Fibroblast of peridontal ligament (primary cell): ENCODE results near the gene SCAF4.
A peak's percentile ranks its signal among the peaks of the same experiment; 100 is the strongest.

Experiments
- DNase-seq: peaks from one replicate; pipeline ENCODE4 v3.0.0-alpha.2; 2010; ENCODE audit errors: extremely low read depth

SCAF4 gene

DNA sequence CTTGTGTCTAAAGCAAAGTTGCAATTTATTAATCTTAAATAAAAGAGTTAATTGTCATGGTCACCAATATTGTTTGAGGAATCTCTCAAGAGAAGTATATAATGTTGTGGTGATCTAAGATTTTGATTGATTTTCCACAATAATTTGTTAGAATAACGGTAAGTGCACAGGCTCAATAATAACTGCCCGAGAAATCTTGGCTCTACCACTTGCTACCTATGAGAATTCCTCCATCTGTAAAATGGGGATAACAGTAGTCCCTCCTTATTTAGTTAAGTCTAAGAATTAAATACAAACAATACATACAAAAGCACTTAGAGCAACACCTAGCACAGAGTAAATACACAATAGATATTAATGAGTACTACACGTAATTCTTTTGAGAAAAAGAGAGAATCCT is 18.8 kb downstream of the SCAF4 start:
- no peak for DNase-seq

DNA sequence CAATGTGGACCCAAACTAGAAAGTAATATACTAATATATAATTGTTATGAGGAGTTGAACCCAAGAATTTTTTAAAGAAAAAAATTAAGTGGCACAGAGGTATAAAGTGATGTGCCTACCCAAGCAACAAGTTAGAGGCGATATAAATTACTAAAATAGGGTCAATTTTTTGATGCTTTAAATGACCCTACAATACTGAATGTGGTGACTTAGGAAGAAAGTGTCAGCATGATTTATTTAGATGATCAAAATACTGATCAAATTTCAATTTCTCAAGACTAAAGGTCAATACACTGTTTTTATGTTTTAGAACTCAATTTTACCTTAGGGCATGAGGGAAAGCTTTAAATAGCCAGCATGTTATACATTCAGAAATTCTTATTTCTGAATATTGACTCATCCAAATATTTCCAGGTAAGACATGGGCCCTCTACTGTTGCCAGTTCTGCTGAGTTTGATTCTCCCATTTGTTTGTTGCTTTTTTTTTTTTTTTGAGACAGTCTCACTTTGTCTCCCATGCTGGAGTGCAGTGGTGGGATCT is 20.1 kb downstream of the SCAF4 start:
- DNase-seq, result no peak

DNA sequence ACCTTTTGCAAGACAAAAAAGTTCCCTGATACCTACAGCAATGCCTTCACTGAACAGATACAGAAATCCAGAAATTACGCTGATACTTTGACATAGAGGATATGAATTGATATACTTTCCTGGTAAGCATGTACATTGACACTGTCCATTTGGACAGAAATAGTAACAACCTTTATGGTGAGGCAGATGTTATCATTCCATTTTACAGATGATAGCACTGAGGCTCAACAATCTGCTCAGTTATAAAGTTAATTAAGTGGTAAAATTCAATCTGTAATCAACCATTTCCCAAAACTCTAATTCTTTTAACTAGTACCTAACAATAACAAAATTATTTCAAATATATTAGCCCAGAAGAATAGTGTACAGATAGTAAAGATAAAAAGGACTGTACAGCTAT is 20.6 kb downstream of the SCAF4 start:
- no peak for DNase-seq

DNA sequence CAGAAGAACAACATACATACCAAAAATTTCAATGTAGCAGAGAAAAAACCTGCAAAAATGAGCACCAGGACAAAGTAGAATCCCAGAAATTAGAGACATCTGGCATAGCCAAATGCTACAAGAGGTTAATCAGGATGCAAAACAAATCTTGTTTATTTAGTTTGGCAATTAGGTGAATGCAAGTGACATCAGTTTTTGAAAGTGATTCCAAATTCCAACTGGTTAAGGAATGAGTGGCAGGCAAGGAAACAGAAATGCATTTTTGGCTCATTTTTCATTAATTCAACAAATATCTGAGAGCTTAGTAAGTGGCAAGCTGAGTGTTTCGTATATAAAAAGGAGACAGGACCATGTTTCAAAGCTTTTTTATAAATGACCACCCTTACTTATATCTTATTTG is 21.3 kb downstream of the SCAF4 start:
- peak; percentile 91 for DNase-seq

DNA sequence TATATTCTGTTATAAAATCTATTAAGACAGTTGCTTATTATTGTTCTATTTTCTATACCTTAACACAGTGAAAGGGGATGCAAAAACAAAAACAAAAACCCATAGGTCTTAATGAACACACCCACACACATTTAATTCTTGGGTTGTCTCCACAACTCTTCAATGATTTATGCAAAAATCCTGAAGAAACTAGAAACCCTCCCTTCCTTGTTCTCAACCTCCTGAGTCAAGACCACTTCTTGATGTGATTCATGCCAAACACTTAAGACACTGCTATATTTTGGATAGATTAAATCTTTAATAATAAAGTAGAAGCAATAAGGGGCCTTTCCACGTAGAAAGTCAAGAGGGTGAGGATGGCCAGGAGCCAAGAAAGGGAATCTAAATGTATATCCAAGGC is 23.4 kb downstream of the SCAF4 start:
- DNase-seq, result no peak

DNA sequence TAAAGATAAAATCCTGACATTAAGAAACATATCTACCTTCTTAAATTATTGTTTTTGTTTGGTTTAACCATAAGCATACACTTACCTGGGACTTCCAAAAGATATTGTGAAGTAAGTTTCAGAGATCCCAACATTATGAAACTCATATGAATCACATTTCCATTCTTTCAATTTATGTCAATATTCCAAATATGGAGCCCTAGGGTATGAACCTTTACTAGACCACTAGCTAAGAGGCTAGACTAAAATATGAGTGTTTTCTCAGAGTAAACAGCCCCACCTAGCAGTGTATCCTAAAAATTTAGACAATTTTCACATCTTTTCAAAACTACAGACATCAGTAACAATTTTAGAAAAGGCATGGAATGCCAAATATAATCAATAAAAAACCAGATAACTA is 24.4 kb downstream of the SCAF4 start:
- no peak for DNase-seq

DNA sequence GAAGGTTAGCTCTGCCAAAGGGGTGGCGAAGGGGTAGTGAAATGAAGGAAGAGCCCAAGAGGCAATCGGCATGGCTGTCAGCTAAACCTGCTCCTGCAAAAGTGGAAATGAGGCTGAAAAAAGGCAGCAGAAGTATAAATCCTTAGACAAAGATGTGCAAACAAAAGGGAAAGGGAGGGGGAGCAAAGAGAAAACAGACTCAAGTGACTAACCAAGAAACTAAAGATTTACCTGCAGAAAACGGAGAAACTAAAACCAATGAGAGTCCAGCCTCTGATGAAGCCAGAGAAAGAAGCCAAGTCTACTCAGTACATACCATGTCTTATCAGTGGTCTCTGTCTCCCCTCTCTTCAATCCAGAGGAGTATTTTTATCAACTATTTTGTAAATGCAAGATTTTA is 25.4 kb downstream of the SCAF4 start:
- no peak for DNase-seq

DNA sequence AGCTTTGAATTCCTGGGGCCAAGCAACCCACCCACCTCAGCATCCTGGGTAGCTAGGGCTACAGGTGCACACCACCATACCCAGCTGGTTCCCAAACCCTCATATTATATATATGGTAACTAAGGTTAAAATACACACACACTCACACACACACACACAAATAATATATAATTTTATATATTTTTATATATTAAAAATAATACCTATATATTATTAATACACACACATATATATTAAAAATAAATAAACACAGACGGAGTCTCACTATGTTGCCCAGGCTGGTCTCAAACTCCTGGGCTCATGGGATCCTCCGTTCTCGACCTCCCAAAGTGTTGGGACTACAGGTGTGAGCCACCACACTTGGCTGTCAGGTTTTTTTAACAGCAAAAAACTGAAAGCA is 31.9 kb downstream of the SCAF4 start:
- DNase-seq, result no peak

DNA sequence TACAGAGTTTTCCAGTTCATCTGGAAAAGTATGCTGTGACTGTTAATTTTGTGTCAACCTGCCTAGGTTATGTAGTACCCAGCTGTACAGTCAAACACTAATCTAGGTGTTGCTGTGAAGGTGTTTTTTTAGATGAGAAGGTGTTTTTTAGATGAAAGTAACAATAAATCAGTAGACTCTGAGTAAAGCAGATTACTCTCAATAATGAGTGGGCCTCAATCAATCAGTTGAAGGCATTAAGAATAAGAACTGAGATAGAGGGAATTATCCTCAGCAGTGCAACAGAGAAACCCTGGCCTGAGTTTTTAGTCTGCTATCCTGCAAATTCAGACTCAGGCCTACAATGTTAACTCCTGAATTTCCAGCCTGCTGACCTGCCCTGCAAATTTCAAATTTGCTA is 33.5 kb downstream of the SCAF4 start:
- DNase-seq, result no peak

DNA sequence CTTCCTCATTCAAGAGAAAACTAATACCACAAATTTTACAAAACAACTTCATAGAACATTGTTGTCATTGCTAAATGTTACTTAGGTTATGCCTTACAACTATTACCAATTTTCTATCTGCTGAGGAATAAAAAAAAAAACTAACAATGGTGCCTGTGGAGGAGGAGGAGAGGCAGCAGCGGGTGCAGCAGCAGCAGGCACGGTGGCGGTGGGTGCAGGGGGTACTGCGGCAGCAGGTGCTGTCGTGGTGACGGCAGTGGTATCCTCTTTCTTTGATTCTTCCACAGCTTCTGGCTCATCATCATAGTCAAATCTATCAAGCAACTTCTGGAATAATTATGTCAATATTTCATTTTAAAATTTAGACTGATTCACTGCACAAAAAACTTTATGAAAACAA is 35.5 kb downstream of the SCAF4 start:
- no peak for DNase-seq

DNA sequence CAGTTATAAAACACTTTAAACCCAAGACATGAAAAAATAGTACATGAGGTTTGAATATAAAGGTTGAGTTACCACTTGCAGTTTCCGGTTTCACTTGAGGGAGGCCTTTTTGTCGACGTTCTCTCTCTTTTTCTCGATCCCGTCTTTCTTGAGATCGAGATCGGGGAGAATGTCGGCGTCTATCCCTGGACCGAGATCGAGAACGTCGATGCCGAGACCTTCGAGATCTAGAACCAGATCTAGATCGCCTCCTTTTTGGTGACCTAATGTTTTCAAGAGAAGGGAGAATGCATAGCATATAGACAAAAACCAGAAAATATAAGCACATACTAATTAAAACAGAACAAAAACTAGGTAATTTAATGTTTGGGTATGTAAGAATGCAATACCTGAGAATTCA is 38.7 kb downstream of the SCAF4 start:
- no peak for DNase-seq

DNA sequence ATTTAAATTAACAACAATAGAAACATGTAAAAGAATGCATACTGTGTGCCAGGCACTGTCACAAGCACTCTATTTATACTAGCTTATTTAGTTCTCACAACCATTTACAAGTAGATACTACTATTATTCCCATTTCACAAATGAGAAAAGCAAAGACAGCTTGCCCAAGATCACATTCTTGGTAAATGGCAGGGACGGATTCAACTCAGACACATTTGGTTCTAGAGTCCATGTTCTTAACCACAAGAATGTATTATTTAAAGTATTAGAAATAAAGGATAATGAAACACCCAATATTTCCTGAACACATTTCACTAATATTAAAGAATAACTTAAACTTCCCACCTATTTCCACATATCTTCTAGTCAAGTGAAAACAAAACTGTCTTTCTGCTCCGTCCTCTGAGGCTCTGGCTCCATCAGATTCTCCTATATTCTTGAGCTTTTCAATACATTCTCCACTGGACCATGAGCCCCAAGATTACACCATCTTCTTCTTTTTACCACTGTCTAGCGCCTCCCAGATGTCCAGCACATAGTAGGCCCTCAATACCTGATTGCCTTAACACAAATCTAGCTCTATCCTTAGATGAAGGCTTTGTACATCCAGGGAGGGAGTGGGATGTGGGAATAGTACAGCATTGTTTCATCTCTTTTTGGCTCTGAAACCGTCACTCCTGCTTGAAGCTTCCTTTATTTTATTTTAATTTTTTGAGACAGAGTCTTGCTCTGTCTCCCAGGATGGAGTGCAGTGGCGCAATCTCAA is 43.1 kb downstream of the SCAF4 start:
- no peak for DNase-seq

DNA sequence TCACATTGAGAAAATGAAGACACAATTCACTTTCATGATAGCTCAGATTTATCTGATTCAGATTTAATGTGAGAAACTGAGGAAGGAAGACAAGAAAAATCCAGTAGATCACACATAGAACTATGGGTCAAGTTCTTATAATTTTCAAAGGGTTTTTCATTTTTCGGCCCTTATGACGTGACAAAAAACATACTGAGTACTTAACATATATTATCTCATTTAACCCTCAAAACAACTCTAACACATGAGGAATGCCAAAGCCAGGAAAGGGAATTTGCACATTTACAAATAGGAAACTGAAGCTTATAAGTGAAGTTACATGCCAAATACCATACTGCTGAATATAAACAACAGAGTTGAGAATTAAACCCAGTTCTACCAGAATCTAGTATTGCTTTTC is 44.8 kb downstream of the SCAF4 start:
- DNase-seq, result no peak

DNA sequence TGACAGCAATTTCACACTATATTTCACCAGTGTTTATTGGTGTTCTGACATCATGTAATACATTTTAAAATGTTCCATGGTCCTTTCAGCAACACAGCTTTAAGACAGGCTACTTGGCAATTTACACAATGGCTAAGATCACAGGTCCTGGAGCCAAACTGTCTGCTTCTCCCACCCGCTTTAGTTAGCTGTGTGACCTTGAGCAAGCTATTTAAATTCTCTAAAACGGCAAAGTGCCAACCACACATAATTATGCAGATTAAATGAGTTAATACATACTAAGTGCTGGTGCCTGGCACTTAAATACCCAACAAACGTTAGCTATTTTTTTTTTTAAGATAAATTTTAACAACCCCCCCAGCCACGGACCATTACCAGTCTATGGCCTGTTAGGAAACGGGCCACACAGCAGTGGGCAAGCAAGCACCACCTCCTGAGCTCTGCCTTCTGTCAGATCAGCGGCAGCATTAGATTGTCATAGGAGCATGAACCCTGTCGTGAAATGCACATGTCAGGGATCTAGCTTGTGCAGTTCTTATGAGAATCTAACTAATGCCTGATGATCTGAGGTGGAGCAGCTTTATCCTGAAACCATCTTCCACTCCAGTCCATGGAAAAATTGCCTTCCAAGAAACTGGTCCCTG is 45.5 kb downstream of the SCAF4 start:
- DNase-seq, result no peak

DNA sequence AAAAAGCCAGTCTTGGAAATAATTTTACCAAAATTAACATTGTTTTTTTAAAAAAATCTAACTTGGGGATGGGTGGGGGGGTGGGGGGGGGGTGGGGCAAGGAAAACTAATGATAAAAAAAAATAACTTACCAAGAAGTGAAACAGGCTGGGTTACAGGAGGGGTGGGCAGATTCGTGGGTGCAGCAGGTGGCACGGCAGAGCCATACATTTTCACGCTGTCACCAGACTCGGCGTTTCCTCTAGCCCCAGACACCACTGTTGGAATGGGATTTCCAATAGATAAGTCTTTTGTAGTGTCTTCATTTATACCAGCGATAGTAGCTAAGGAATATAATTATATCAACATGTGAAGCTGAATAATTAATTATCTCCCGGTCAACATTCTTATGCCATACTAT is 47.0 kb downstream of the SCAF4 start:
- no peak for DNase-seq

DNA sequence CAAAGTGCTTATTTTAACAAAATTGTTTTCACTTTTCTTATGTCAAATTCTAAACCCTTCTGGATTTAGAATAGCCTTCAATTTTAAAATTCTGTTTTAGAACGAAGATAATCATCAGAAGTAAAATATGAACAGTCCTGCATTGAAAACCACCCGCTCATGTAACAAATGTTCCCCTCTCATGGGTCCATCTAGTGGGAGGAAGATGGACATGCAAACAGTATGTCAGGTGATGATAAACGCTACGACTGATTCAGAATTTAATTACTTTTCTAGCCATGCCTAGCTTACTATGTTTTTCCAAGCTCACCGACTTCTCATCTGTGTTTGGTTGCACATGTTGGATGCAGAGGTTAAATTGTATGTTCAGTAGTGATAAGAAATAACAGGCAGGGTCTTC is 48.9 kb downstream of the SCAF4 start:
- no peak for DNase-seq

DNA sequence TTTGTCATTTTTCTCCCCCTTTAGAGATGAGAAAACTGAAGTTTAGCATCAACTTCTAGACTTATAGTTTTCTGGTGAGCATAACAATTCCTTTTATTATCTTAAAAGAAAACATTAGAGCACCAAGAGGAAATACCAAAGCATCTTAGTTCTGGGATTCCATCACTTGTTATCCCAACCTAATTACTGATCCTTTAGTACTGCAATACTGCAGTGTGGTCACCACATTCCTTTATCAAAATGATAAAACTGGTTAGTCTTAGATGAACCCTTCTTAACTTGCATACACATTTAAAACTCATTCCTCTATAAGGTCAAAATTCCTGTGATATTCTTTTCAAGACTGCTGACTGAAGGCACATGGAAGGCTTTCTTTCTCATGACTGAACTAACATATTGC is 49.3 kb downstream of the SCAF4 start:
- DNase-seq, result no peak

DNA sequence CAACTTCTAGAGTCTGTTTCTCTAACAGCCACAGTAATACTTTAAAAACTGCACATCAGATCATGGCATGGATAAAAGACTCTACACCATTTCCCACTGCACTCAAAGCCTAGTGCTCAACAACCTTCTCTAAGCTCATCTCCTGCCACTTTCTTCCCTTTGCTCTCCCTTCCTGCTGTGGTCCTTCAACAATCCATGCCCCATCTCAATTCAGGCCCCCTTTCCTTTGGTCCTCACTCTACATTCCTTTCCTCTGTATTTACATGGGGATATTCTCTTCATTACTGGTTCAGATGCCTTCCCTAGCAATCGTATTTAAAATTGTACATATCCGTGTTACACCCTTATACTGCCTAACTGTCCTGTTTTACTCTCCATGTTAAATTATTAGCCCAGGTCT is 53.4 kb downstream of the SCAF4 start:
- DNase-seq, result no peak

DNA sequence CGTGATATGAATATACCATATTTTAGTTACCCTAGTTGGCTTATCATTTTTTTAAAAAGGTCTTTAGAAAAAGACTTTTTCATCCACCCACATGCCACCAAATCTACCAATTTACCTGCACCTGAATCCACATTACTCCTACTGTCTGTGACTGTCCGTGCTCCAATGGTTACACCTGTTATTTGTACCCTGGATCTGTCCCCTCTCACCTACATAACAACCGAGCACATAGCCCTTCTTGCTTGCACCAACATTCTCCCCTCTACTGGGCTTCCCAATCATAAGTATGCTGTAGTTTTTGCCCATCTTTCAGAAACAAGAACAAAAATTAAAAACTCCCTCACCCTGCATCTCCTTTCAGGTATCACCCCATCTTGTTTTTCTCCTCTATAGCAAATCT is 54.9 kb downstream of the SCAF4 start:
- DNase-seq, result no peak

DNA sequence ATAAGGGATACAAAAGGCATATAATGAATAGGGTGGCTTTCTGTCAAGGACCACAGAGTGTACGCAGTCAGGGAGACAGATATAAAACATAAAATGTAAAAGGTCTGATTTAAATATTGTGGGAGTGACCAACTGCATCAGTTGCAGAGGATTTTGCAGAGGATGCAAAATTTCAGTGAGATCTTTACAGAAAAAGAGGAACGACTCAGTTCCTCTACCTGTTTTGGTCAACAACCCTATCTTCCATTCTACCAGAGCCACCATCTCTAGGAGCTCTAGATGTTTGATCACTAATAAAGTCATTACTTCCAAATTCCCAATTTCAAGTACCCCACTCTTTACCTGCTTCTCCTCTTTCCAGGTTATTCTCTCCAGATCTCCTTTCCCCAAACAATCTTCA is 56.0 kb downstream of the SCAF4 start:
- no peak for DNase-seq

DNA sequence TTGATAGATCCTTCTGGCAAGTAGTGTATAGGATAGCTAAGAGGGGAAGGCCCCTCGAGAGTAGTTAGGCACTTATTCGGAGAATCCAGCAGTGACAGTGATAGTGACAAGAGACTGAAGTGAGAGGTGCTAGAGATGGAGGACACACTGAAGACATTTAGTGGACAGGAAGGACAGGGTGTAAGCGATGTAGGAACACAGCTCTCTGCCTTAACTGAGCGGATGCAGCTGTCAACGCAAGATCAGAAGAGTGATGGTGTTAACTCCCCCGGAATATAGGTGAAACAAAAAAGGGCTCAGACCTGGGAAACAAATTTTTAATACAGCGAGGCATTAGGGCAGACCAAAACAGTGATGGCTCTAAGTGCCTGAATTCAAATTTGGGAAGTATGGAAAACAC is 56.6 kb downstream of the SCAF4 start:
- DNase-seq, result no peak

DNA sequence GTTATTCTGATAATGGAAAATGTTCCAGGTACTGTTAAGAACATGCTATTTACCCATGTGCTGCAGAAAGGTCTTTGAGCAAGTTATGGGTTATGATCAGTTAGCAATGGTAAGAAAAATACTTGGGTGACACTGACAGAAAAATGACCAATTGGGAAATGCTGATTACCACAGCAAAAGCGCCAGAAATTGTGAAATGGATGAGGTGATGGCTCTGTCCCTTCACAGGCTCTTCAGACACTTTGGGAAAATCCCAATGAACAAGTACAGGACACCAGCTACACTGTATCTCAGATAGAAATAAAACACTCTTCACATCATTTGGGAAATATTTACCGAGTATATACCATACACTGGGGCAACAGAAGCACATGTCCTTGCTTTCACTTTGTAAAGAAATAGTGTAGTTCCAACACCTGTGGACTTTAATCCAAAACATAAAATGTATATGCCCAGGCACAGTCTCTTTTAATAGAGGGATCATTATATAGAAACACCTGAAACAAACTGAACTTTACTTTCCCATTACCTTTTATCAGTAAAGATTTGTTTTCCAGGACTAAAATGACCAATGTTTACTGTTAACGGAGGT is 58.5 kb downstream of the SCAF4 start:
- no peak for DNase-seq

DNA sequence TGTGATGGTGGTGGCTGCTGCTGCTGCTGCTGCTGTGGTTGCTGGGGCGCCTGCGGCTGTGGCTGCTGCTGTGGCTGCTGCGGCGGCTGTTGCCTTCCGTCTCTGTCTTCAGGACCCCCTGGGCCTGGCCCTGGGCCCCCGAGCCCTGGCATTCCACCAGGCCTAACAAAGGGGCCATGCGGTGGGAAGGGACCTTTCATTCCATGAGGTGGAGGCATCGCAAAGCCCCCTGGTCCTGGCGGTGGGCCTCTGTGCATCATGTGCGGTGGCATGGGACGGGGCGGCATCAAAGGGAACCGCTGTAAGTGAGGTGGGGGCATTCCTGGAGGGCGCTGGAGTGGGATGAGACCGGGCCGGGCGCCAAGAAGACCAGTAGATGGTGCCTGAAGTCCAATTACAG is 60.0 kb downstream of the SCAF4 start:
- DNase-seq, result no peak
